DND-41 (cell line): Measurements from ENCODE around the gene CEL.

Experiments
- ATAC-seq: fragments of 200-7000 bp; cut with Tn5 transposase; 3 replicates; pipeline ENCODE4 v1.9.1; 2021; ENCODE audit warnings: low read depth; ENCODE audit not compliant: insufficient read depth
- DNase-seq: peaks from one replicate; pipeline ENCODE4 v3.0.0-alpha.2; 2020
- H2AFZ ChIP-seq: 2 replicates; pipeline ENCODE4 v1.6.0; 2012; ENCODE audit warnings: low read depth, low read length
- H3K27ac ChIP-seq: 2 replicates; pipeline ENCODE4 v1.5.1; 2012; ENCODE audit warnings: low read length, inconsistent platforms
- H3K27me3 ChIP-seq: fragments of 200-600 bp; sonication (generic); 2 replicates; pipeline ENCODE4 v1.6.0; 2012; ENCODE audit warnings: low read length, mild to moderate bottlenecking, inconsistent platforms; ENCODE audit not compliant: insufficient read depth, poor library complexity
- H3K36me3 ChIP-seq: 2 replicates; pipeline ENCODE4 v1.5.1; 2012; ENCODE audit warnings: low read length, inconsistent platforms; ENCODE audit not compliant: insufficient read depth
- H3K4me1 ChIP-seq: 2 replicates; pipeline ENCODE4 v1.5.1; 2012; ENCODE audit warnings: mild to moderate bottlenecking, low read length; ENCODE audit not compliant: insufficient read depth
- H3K4me2 ChIP-seq: 2 replicates; pipeline ENCODE4 v1.6.0; 2012; ENCODE audit warnings: mild to moderate bottlenecking, moderate library complexity, low read length, inconsistent platforms; ENCODE audit not compliant: insufficient read depth
- H3K4me3 ChIP-seq, 2 experiments: fragments of 200-600 bp in 1 of 2; shearing (Covaris generic) in 1 of 2; 2 replicates each; pipeline ENCODE4 v1.5.1; 2012 to 2016; ENCODE audit warnings: inconsistent platforms in 2 of 2, low read length in 2 of 2, mild to moderate bottlenecking in 2 of 2, low read depth in 1 of 2, moderate library complexity in 1 of 2
- H3K79me2 ChIP-seq: 2 replicates; pipeline ENCODE4 v1.6.0; 2012; ENCODE audit warnings: low read length, inconsistent platforms; ENCODE audit not compliant: insufficient read depth
- H3K9ac ChIP-seq: 2 replicates; pipeline ENCODE4 v1.6.0; 2012; ENCODE audit warnings: low read depth, mild to moderate bottlenecking, inconsistent platforms, low read length, moderate library complexity
- H3K9me3 ChIP-seq: 2 replicates; pipeline ENCODE4 v1.5.1; 2012; ENCODE audit warnings: low read length, moderate library complexity, mild to moderate bottlenecking, inconsistent platforms; ENCODE audit not compliant: insufficient read depth, severe bottlenecking
- H4K20me1 ChIP-seq: 2 replicates; pipeline ENCODE4 v1.6.0; 2012; ENCODE audit warnings: low read length; ENCODE audit not compliant: insufficient read depth
- EZH2 ChIP-seq: IDR thresholded peaks from 3 replicates; pipeline ENCODE4 v1.6.1; 2012; ENCODE audit warnings: borderline replicate concordance, low read depth, mild to moderate bottlenecking, moderate library complexity, low read length, inconsistent platforms; ENCODE audit not compliant: severe bottlenecking
- TF ChIP-seq, protein P1 (sequence below): IDR thresholded peaks from 2 replicates; pipeline ENCODE4 v1.5.1; 2012; ENCODE audit warnings: borderline replicate concordance, low read length, moderate library complexity, mild to moderate bottlenecking; ENCODE audit not compliant: poor library complexity, severe bottlenecking; ENCODE audit errors: extremely low read depth

Gene CEL

DNA sequence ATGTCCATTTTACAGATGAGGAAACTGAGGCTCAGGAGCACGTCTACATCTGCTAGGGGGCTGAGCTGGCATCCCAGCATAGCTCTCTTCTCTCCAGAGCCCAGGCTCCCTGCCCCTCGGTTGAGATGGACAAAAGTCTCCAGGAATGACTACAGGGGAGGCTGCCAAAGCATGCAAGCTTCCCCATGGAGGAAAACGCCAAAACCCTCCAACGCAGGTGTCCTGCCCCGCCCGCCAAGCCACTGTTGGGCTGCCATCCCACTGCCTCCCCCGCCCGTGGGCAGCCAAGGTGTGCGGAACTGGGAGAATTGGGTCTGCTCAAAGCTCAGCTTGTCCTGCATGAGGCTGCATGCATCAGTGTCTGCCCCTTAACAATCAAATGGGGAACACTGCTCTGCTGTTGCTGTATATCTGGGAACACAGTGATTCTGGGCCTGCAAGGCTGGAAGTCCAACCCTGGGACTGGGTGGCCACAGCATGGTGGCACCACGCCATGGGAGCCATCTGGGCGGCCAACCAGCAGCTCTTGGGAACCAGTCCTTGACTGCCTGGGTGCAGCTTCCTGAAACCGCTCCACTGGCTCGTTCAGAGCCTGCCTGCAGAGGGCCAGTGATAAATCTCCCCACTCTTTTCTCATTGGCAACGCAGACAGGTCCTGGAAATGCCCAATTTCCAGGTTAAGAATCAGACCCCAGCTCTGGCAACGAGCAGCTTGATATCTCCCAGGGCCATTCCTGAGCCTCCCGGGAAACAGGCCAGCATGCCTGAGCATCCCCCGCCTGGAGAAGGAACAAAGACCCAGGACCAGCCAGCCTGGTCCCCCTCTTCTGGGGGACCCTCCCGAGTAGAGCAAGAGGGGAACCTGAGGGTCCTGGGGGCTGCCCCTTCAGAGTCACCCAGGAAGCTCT, 55.7 kb downstream of the CEL start:
- H3K27ac ChIP-seq, result no peak overlapping the region
- peaks cover 26% of the 10 kb centered on the region for H3K4me1 ChIP-seq
- DNase-seq (no peak), ATAC-seq (no peak)
- H3K36me3 ChIP-seq, result peaks cover 4% of the 10 kb centered on the region
- no peak overlapping the region for H3K4me3 ChIP-seq
- H3K4me2 ChIP-seq, result no peak overlapping the region
- H3K27me3 ChIP-seq, result no peaks in the 10 kb centered on the region
- no peak overlapping the region for H3K9ac ChIP-seq
- no peak overlapping the region for H2AFZ ChIP-seq
- TF ChIP-seq, protein P1, sequence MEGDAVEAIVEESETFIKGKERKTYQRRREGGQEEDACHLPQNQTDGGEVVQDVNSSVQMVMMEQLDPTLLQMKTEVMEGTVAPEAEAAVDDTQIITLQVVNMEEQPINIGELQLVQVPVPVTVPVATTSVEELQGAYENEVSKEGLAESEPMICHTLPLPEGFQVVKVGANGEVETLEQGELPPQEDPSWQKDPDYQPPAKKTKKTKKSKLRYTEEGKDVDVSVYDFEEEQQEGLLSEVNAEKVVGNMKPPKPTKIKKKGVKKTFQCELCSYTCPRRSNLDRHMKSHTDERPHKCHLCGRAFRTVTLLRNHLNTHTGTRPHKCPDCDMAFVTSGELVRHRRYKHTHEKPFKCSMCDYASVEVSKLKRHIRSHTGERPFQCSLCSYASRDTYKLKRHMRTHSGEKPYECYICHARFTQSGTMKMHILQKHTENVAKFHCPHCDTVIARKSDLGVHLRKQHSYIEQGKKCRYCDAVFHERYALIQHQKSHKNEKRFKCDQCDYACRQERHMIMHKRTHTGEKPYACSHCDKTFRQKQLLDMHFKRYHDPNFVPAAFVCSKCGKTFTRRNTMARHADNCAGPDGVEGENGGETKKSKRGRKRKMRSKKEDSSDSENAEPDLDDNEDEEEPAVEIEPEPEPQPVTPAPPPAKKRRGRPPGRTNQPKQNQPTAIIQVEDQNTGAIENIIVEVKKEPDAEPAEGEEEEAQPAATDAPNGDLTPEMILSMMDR, result no peak
- no peak for TF ChIP-seq EZH2
- H3K9me3 ChIP-seq, result no peaks in the 10 kb centered on the region
- peaks cover 63% of the 10 kb centered on the region for H3K79me2 ChIP-seq
- H4K20me1 ChIP-seq, result peaks cover 81% of the 10 kb centered on the region

DNA sequence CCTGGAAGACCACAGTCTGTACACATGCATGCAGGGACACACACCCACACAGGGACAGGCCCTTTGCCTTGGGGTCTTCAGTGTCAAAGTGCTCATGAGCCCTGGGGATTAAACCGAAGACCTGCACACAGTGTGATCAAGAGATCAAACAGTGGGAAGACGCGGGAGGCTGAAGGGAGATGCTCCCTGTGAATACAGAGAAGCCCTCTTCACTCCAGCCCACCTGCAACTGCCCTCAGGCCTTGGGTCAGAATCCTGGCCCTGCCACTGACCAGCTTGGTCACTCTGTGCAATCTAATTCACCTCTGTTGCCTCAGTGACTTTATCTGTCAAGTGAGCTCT, 56.4 kb downstream of the CEL start:
- peaks cover 26% of the 10 kb centered on the region for H3K4me1 ChIP-seq
- H3K27ac ChIP-seq, result no peak overlapping the region
- DNase-seq (no peak), ATAC-seq (no peak)
- H3K9ac ChIP-seq, result no peak overlapping the region
- H2AFZ ChIP-seq, result no peak overlapping the region
- H3K79me2 ChIP-seq, result peaks cover 61% of the 10 kb centered on the region
- H3K27me3 ChIP-seq, result no peaks in the 10 kb centered on the region
- TF ChIP-seq, protein P1, result no peak
- no peak for TF ChIP-seq EZH2
- H4K20me1 ChIP-seq, result peaks cover 75% of the 10 kb centered on the region
- no peak overlapping the region for H3K4me3 ChIP-seq
- no peak overlapping the region for H3K4me2 ChIP-seq
- H3K36me3 ChIP-seq, result peaks cover 2% of the 10 kb centered on the region; the same call in 1 of the 2 replicates
- H3K9me3 ChIP-seq, result no peaks in the 10 kb centered on the region

DNA sequence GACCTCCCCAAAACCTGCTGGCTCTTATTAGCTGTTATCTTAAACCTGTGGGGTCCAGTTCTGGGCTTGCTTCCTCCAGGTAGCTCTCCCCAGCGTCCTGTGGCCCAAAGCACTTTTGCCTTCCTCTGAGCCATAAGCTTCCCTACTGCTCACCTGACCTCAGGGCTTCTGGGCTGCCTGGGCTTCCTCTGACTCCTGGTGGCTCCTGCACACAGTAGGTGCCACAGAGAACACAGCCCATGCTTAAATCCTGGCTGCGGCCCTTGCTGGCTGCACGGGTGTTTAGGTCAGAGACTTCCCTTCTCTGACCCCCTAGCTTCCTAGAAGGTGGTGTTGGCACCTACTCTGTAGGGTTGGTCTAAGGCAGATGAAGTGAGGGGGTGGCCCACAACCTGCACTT, 56.8 kb downstream of the CEL start:
- ATAC-seq, result no peak
- Histone ChIP-seq H3K9ac (no peak overlapping the region), H3K4me1 (peaks cover 26% of the 10 kb centered on the region), H3K9me3 (no peaks in the 10 kb centered on the region), H2AFZ (no peak overlapping the region), H3K27ac (no peak overlapping the region), H3K4me3 (no peak overlapping the region), H3K27me3 (no peaks in the 10 kb centered on the region), H3K4me2 (no peak overlapping the region), H3K36me3 (peaks cover 2% of the 10 kb centered on the region; the same call in 1 of the 2 replicates), H4K20me1 (peaks cover 74% of the 10 kb centered on the region), H3K79me2 (peaks cover 57% of the 10 kb centered on the region)
- TF ChIP-seq EZH2, result no peak
- TF ChIP-seq, protein P1, result no peak
- no peak for DNase-seq
